ENCODE measurements around the gene CYP1A2. TPM values are rescaled to one million over a fixed set of nuclear protein-coding genes. Genes with fewer than 3 reads are reported as not detected.

Gene CYP1A2
- total RNA-seq, 2 donors from 2014 or later = not detected

GRCh38 chr15:74801311-74801997, 52.8 kb downstream of the CYP1A2 start:
- H3K9me3 ChIP-seq (ENCODE audit: control insufficient read depth, low read length, poor library complexity, severe bottlenecking) = no peaks in the 10 kb centered on the region
- DNase-seq (no peak), ATAC-seq (no peak)
- Mint-ChIP-seq H3K27me3 (no peaks in the 10 kb centered on the region), H3K27ac (peak overlapping the region; percentile 32), H3K4me3 (no peak overlapping the region), H3K4me1 (peaks cover 31% of the 10 kb centered on the region), H3K36me3 (ENCODE audit: low read depth) (peaks cover 5% of the 10 kb centered on the region)

GRCh38 chr15:74802290-74802689, 53.6 kb downstream of the CYP1A2 start:
- H3K36me3 Mint-ChIP-seq (ENCODE audit: low read depth) = peaks cover 5% of the 10 kb centered on the region
- peak overlapping the region; percentile 32 for H3K27ac Mint-ChIP-seq
- no peaks in the 10 kb centered on the region for H3K9me3 ChIP-seq (ENCODE audit: control insufficient read depth, low read length, poor library complexity, severe bottlenecking)
- ATAC-seq = no peak
- no peak for DNase-seq
- H3K4me3 Mint-ChIP-seq = no peak overlapping the region
- H3K27me3 Mint-ChIP-seq = no peaks in the 10 kb centered on the region
- H3K4me1 Mint-ChIP-seq = peaks cover 36% of the 10 kb centered on the region

DNA sequence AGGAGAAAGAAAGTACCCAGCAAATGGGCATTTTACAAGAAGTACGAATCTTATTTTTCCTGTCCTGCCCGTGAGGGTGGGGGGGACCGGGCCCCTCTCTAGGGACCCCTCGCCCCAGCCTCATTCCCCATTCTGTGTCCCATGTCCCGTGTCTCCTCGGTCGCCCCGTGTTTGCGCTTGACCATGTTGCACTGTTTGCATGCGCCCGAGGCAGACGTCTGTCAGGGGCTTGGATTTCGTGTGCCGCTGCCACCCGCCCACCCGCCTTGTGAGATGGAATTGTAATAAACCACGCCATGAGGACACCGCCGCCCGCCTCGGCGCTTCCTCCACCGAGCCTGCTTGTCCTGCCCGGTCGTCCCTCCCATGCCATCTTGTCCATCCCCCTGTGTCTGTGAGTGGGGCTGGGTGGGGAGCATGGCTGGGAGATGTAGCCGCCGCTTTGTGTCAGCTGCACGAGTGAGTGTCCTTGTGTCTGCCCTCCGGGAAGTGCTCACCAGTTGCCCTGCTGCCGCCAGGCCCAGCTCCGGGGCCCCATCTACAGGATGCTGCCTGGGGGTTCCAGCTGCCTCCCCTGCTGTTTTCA, 54.3 kb downstream of the CYP1A2 start:
- H3K27me3 Mint-ChIP-seq = no peaks in the 10 kb centered on the region
- no peak for DNase-seq
- H3K36me3 Mint-ChIP-seq (ENCODE audit: low read depth) = peaks cover 5% of the 10 kb centered on the region
- no peak for ATAC-seq
- no peak overlapping the region for H3K4me3 Mint-ChIP-seq
- no peaks in the 10 kb centered on the region for H3K9me3 ChIP-seq (ENCODE audit: control insufficient read depth, low read length, poor library complexity, severe bottlenecking)
- peaks cover 33% of the 10 kb centered on the region for H3K4me1 Mint-ChIP-seq
- H3K27ac Mint-ChIP-seq = no peak overlapping the region

GRCh38 chr15:74804935-74805334, 56.3 kb downstream of the CYP1A2 start:
- no peak overlapping the region for H3K4me3 Mint-ChIP-seq
- ATAC-seq = no peak
- peaks cover 38% of the 10 kb centered on the region for H3K4me1 Mint-ChIP-seq
- no peak for DNase-seq
- no peaks in the 10 kb centered on the region for H3K9me3 ChIP-seq (ENCODE audit: control insufficient read depth, low read length, poor library complexity, severe bottlenecking)
- no peaks in the 10 kb centered on the region for H3K27me3 Mint-ChIP-seq
- peaks cover 5% of the 10 kb centered on the region for H3K36me3 Mint-ChIP-seq (ENCODE audit: low read depth)
- H3K27ac Mint-ChIP-seq = peak overlapping the region; percentile 77

Other genes with a start within 250 kb of the CYP1A2 start
- gene ARID3B, start 207.6 kb upstream of the CYP1A2 start, total RNA-seq = 10 to 100 TPM; 37.4 to 42.6 TPM
- 100 to 1,000 TPM; 216 to 243 TPM for gene CLK3, start 133.0 kb upstream of the CYP1A2 start, total RNA-seq
- 10 to 100 TPM; 18.1 to 24.0 TPM for gene EDC3, start 52.8 kb upstream of the CYP1A2 start, total RNA-seq
- gene CYP1A1, start 23.3 kb upstream of the CYP1A2 start, total RNA-seq = under 1 TPM in 1 of 2 donors, not detected in 1; 0.13 TPM
- gene CSK, start 33.2 kb downstream of the CYP1A2 start, total RNA-seq = 100 to 1,000 TPM; 188 to 208 TPM
- gene LMAN1L, start 64.0 kb downstream of the CYP1A2 start, total RNA-seq = under 1 TPM; 0.82 to 0.91 TPM
- gene CPLX3, start 77.8 kb downstream of the CYP1A2 start, total RNA-seq = under 1 TPM in 1 of 2 donors, not detected in 1; 0.20 TPM
- gene ULK3, start 94.3 kb downstream of the CYP1A2 start, total RNA-seq = 10 to 100 TPM; 44.6 to 49.0 TPM
- 10 to 100 TPM; 84.1 to 86.8 TPM for gene SCAMP2, start 124.5 kb downstream of the CYP1A2 start, total RNA-seq
- gene MPI, start 141.2 kb downstream of the CYP1A2 start, total RNA-seq = 10 to 100 TPM; 25.4 to 38.2 TPM
- 10 to 100 TPM; 47.8 to 65.7 TPM for gene FAM219B, start 158.0 kb downstream of the CYP1A2 start, total RNA-seq
- 10 to 100 TPM; 56.1 to 72.9 TPM for gene COX5A, start 189.2 kb downstream of the CYP1A2 start, total RNA-seq
- 1 to 10 TPM in 1 of 2 donors, under 1 TPM in 1; 0.99 to 1.3 TPM for gene RPP25, start 207.9 kb downstream of the CYP1A2 start, total RNA-seq
- 1 to 10 TPM; 3.9 to 4.3 TPM for gene SCAMP5, start 246.7 kb downstream of the CYP1A2 start, total RNA-seq

All from T-helper 17 cell (primary cell).